EH (cell line): ENCODE measurements around the gene P2RX7.

ENCODE experiments used
- DNase-seq: peaks from one replicate; pipeline ENCODE4 v3.0.0-alpha.2; 2015; ENCODE audit warnings: low read depth

The P2RX7 gene

GRCh38 chr12:121132601-121133481 is at the start of gene P2RX7:
TSS of gene P2RX7 (plus strand) at chr12:121132876. CDS start at chr12:121132971, 95 bp downstream.
- DNase-seq = peak; percentile 71

- DNase-seq = no peak
Observed at GRCh38 chr12:121084229-121084628, 48.4 kb upstream of the P2RX7 start.

GRCh38 chr12:121085069-121085468 is 47.6 kb upstream of the P2RX7 start:
- DNase-seq = no peak

- no peak for DNase-seq
Observed at GRCh38 chr12:121085506-121086353, 46.9 kb upstream of the P2RX7 start.

- DNase-seq = no peak
Observed at GRCh38 chr12:121086781-121087295, 45.8 kb upstream of the P2RX7 start.

GRCh38 chr12:121087467-121088194 is 45.0 kb upstream of the P2RX7 start:
- peak; percentile 19 for DNase-seq

GRCh38 chr12:121088195-121088585 is 44.5 kb upstream of the P2RX7 start:
- DNase-seq = no peak

GRCh38 chr12:121089031-121089812 is 43.5 kb upstream of the P2RX7 start:
- DNase-seq = no peak

GRCh38 chr12:121089813-121090430 is 42.8 kb upstream of the P2RX7 start:
- no peak for DNase-seq

GRCh38 chr12:121090586-121091514 is 41.8 kb upstream of the P2RX7 start:
- DNase-seq = no peak

GRCh38 chr12:121092034-121092433 is 40.6 kb upstream of the P2RX7 start:
- no peak for DNase-seq

GRCh38 chr12:121093487-121093891 is 39.2 kb upstream of the P2RX7 start:
- no peak for DNase-seq

GRCh38 chr12:121095544-121096198 is 37.0 kb upstream of the P2RX7 start:
- peak; percentile 69 for DNase-seq

GRCh38 chr12:121096199-121096798 is 36.4 kb upstream of the P2RX7 start:
- no peak for DNase-seq

GRCh38 chr12:121099779-121100178 is 32.9 kb upstream of the P2RX7 start:
- no peak for DNase-seq

- DNase-seq = no peak
Observed at GRCh38 chr12:121102307-121102706, 30.4 kb upstream of the P2RX7 start.

- DNase-seq = peak; percentile 50
Observed at GRCh38 chr12:121107681-121108080, 25.0 kb upstream of the P2RX7 start.

GRCh38 chr12:121108492-121108891 is 24.2 kb upstream of the P2RX7 start:
- no peak for DNase-seq
